Esophagus muscularis mucosa (tissue), 4 donors: ENCODE results near the gene GLIS1. TPM values are rescaled to one million over a fixed set of nuclear protein-coding genes. Genes with fewer than 3 reads are reported as not detected.

Source experiments
- DNase-seq: peaks from one replicate; pipeline ENCODE4 v3.0.0-alpha.2; 2017; ENCODE audit errors: extremely low spot score
- H3K27ac ChIP-seq, 4 donors: fragments of 200-600 bp; sonication (generic); replicated peaks in 1 of 4; 1 replicate in 3 of 4; 2 replicates in 1 of 4; pipeline ENCODE4 v1.5.1; 2016 to 2019; ENCODE audit warnings: mild to moderate bottlenecking in 1 of 4
- H3K27me3 ChIP-seq, 4 donors: fragments of 200-600 bp; sonication (generic); one replicate each; pipeline versions ENCODE4 v1.5.1 to v1.6.0; 2016 to 2019
- H3K36me3 ChIP-seq, 4 donors: fragments of 200-600 bp; sonication (generic); one replicate each; pipeline ENCODE4 v1.5.1; 2016 to 2019
- H3K4me1 ChIP-seq, 4 donors: fragments of 200-600 bp; sonication (generic); one replicate each; pipeline ENCODE4 v1.5.1; 2016 to 2019
- H3K4me3 ChIP-seq, 4 donors: fragments of 200-600 bp; sonication (generic); 1 replicate in 2 of 4; 2 replicates in 2 of 4; pipeline ENCODE4 v1.5.1; 2016 to 2019; ENCODE audit warnings: mild to moderate bottlenecking in 4 of 4, moderate library complexity in 1 of 4
- H3K9me3 ChIP-seq, 4 donors: fragments of 200-600 bp; sonication (generic); 1 replicate in 3 of 4; 2 replicates in 1 of 4; pipeline ENCODE4 v1.5.1; 2016 to 2019
- CTCF ChIP-seq, 3 experiments: fragments of 200-600 bp in 2 of 3; fragments of 450-650 bp in 1 of 3; sonication (generic) in 2 of 3; IDR thresholded peaks; one replicate each; pipeline ENCODE4 v1.5.1; 2017 to 2019; ENCODE audit warnings: antibody characterized with exemption in 3 of 3, mild to moderate bottlenecking in 2 of 3, moderate library complexity in 1 of 3
- EP300 ChIP-seq: sonication (generic); formaldehyde crosslinking; IDR thresholded peaks from one replicate; pipeline ENCODE4 v1.6.1; 2017; ENCODE audit warnings: antibody characterized with exemption
- POLR2A ChIP-seq: fragments of 450-650 bp; IDR thresholded peaks from one replicate; pipeline ENCODE4 v1.6.1; 2017; ENCODE audit warnings: antibody characterized with exemption, moderate library complexity, mild to moderate bottlenecking, low read depth
- POLR2AphosphoS5 ChIP-seq, 2 donors: sonication (generic); formaldehyde crosslinking; IDR thresholded peaks; one replicate each; pipeline ENCODE4 v1.6.1; 2017; ENCODE audit warnings: antibody characterized with exemption in 2 of 2
- WGBS: methylation state at CpG from one replicate; pipeline ENCODE4 v1.1.5; 2018; 5-methylcytosine and 5-hydroxymethylcytosine counted together
- intact Hi-C: fragments of 100-400 bp; cut with DNase I; formaldehyde crosslinking; loops from one replicate; pipeline ENCODE4 v1.15.1; 2023
- total RNA-seq, 4 donors: library from RNA; depleted of rRNA; stranded (reverse); fragments of >200 nt; gene quantifications; one replicate each; pipeline versions ENCODE4 v1.1.0 to v1.2.1, GENCODE V29; 2016

GLIS1 gene
- total RNA-seq, 4 donors from 2014 or later: 0.17 to 0.42 TPM; not detected in 2

GRCh38 chr1:53695116-53695515, 43.8 kb downstream of the GLIS1 start:
- intact Hi-C loops: no loop called here

GRCh38 chr1:53694718-53695091, 44.3 kb downstream of the GLIS1 start:
- no peaks in the 10 kb centered on the region for H3K9me3 ChIP-seq
- peaks cover 0 to 7% (median 0%) of the 10 kb centered on the region in 4 donors for H3K4me1 ChIP-seq
- TF ChIP-seq POLR2AphosphoS5 (IDR thresholded peaks at IDR 0.05) (no peak), EP300 (no peak), CTCF (IDR thresholded peaks at IDR 0.05) (no peak), POLR2A (no peak)
- no peak overlapping the region for H3K27ac ChIP-seq
- no peak for DNase-seq
- no peaks in the 10 kb centered on the region for H3K36me3 ChIP-seq
- H3K4me3 ChIP-seq: no peak overlapping the region
- WGBS: 100% methylated on average over 10 of the region's 10 CpGs
- intact Hi-C loops: no loop called here
- peaks cover 0 to 32% (median 0%) of the 10 kb centered on the region in 4 donors for H3K27me3 ChIP-seq

More at GRCh38 chr1:53695116-53695515, 43.8 kb downstream of the GLIS1 start:
- peaks cover 0 to 28% (median 0%) of the 10 kb centered on the region in 4 donors for H3K27me3 ChIP-seq
- H3K4me1 ChIP-seq: peaks cover 0 to 7% (median 0%) of the 10 kb centered on the region in 4 donors
- no peak overlapping the region for H3K27ac ChIP-seq
- TF ChIP-seq CTCF (IDR thresholded peaks at IDR 0.05) (no peak), POLR2A (no peak), POLR2AphosphoS5 (IDR thresholded peaks at IDR 0.05) (no peak), EP300 (no peak)
- H3K9me3 ChIP-seq: no peaks in the 10 kb centered on the region
- H3K36me3 ChIP-seq: no peaks in the 10 kb centered on the region
- H3K4me3 ChIP-seq: no peak overlapping the region
- 78% methylated on average over 6 of the region's 8 CpGs for WGBS
- DNase-seq: no peak

GRCh38 chr1:53693773-53694717, 44.9 kb downstream of the GLIS1 start:
- Histone ChIP-seq H3K4me1 (peaks cover 0 to 7% (median 0%) of the 10 kb centered on the region in 4 donors), H3K4me3 (no peak overlapping the region), H3K9me3 (no peaks in the 10 kb centered on the region), H3K36me3 (no peaks in the 10 kb centered on the region), H3K27ac (no peak overlapping the region), H3K27me3 (peaks cover 0 to 39% (median 0%) of the 10 kb centered on the region in 4 donors)
- WGBS: 84% methylated on average over 18 of the region's 22 CpGs
- intact Hi-C loops: no loop called here
- DNase-seq: no peak
- no peak for TF ChIP-seq POLR2A

- Histone ChIP-seq H3K36me3 (no peaks in the 10 kb centered on the region), H3K4me3 (no peak overlapping the region), H3K9me3 (no peaks in the 10 kb centered on the region), H3K4me1 (peaks cover 0 to 7% (median 0%) of the 10 kb centered on the region in 4 donors), H3K27ac (no peak overlapping the region), H3K27me3 (peaks cover 0 to 46% (median 0%) of the 10 kb centered on the region in 4 donors)
- intact Hi-C loops: no loop called here
- 46% methylated on average over 6 of the region's 8 CpGs for WGBS
- no peak for TF ChIP-seq POLR2AphosphoS5 (IDR thresholded peaks at IDR 0.05)
- TF ChIP-seq POLR2A: no peak
- TF ChIP-seq EP300: no peak
- TF ChIP-seq CTCF (IDR thresholded peaks at IDR 0.05): no peak
- DNase-seq: no peak
These were observed 45.6 kb downstream of the GLIS1 start for GRCh38 chr1:53693339-53693738.

GRCh38 chr1:53691326-53691725, 47.6 kb downstream of the GLIS1 start:
- TF ChIP-seq POLR2AphosphoS5 (IDR thresholded peaks at IDR 0.05) (no peak), EP300 (no peak), CTCF (IDR thresholded peaks at IDR 0.05) (no peak), POLR2A (no peak)
- 88% methylated on average over 7 of the region's 7 CpGs for WGBS
- peaks cover 0 to 66% (median 0%) of the 10 kb centered on the region in 4 donors for H3K27me3 ChIP-seq

More at GRCh38 chr1:53691326-53691725, 47.6 kb downstream of the GLIS1 start:
- Histone ChIP-seq H3K9me3 (no peaks in the 10 kb centered on the region), H3K27ac (no peak overlapping the region), H3K4me3 (no peak overlapping the region), H3K36me3 (no peaks in the 10 kb centered on the region), H3K4me1 (no peaks in the 10 kb centered on the region)
- intact Hi-C loops: no loop called here
- DNase-seq: no peak
